DOHH2 (cell line): ENCODE measurements around the gene CDH4.

Experiments used
- CTCF ChIP-seq: fragments of 200-600 bp; sonication (generic); IDR thresholded peaks from one replicate; pipeline ENCODE4 v1.5.1; 2014; ENCODE audit warnings: antibody characterized with exemption, mild to moderate bottlenecking, low read depth, low read length; ENCODE audit not compliant: poor library complexity, severe bottlenecking
- EZH2phosphoT487 ChIP-seq: fragments of 200-600 bp; sonication (generic); IDR thresholded peaks from 2 replicates; pipeline ENCODE4 v1.6.1; 2017; ENCODE audit warnings: borderline replicate concordance, mild to moderate bottlenecking, antibody characterized with exemption, low read length, moderate library complexity, mixed read lengths

GRCh38 chr20:61353261-61354000, 101.4 kb downstream of the CDH4 start:
- no peak for TF ChIP-seq EZH2phosphoT487
- no peak for TF ChIP-seq CTCF
